ENCODE measurements around the gene NDUFA7.
"Not testable (repeated sequence)": the region's sequence is repeated elsewhere in the genome, so short reads cannot be mapped to it uniquely, and the experiment has no call there.

NDUFA7 gene

GRCh38 chr19:8321067-8321985, at the start of gene NDUFA7, which contains the start of gene RPS28:
NDUFA7 (minus strand) TSS chr19:8321375; CDS start chr19:8321358, 17 bp downstream.
RPS28 (plus strand) TSS chr19:8321496; CDS start chr19:8321531, 35 bp downstream.
- DNase-seq (ENCODE audit: insufficient read length, low spot score) = peak; percentile 93
- peak; percentile 93 for FAIRE-seq

- FAIRE-seq (no peak), DNase-seq (ENCODE audit: insufficient read length, low spot score) (no peak)
Measured at GRCh38 chr19:8370176-8371010, 49.2 kb upstream of the NDUFA7 start.

- DNase-seq (ENCODE audit: insufficient read length, low spot score) (peak; percentile 92), FAIRE-seq (peak; percentile 95)
Measured at GRCh38 chr19:8367327-8368001, 46.3 kb upstream of the NDUFA7 start.

GRCh38 chr19:8366961-8367326, 45.8 kb upstream of the NDUFA7 start:
- FAIRE-seq (peak; percentile 16), DNase-seq (ENCODE audit: insufficient read length, low spot score) (no peak)

- no peak for FAIRE-seq
- no peak for DNase-seq (ENCODE audit: insufficient read length, low spot score)
Measured at GRCh38 chr19:8366121-8366581, 45.0 kb upstream of the NDUFA7 start.

- FAIRE-seq = no peak
- peak; percentile 65 for DNase-seq (ENCODE audit: insufficient read length, low spot score)
Measured at GRCh38 chr19:8363803-8364771, 42.9 kb upstream of the NDUFA7 start, which contains the start of gene ANGPTL4. ANGPTL4 (plus strand) TSS chr19:8364155; CDS start chr19:8364322, 167 bp downstream.

GRCh38 chr19:8361921-8362793, 41.0 kb upstream of the NDUFA7 start:
- FAIRE-seq (peak; percentile 97), DNase-seq (ENCODE audit: insufficient read length, low spot score) (peak; percentile 95)

GRCh38 chr19:8360196-8360595, 39.0 kb upstream of the NDUFA7 start:
- FAIRE-seq = no peak
- no peak for DNase-seq (ENCODE audit: insufficient read length, low spot score)

GRCh38 chr19:8358948-8359347, 37.8 kb upstream of the NDUFA7 start:
- FAIRE-seq = no peak
- DNase-seq (ENCODE audit: insufficient read length, low spot score) = no peak

GRCh38 chr19:8357007-8357521, 35.9 kb upstream of the NDUFA7 start:
- no peak for FAIRE-seq
- no peak for DNase-seq (ENCODE audit: insufficient read length, low spot score)

- peak; percentile 74 for DNase-seq (ENCODE audit: insufficient read length, low spot score)
- FAIRE-seq = peak; percentile 96
Measured at GRCh38 chr19:8355631-8356402, 34.6 kb upstream of the NDUFA7 start.

- FAIRE-seq; DNase-seq (ENCODE audit: insufficient read length, low spot score): not testable (repeated sequence)
Measured at GRCh38 chr19:8352845-8353244, 31.7 kb upstream of the NDUFA7 start.

- FAIRE-seq (no peak), DNase-seq (ENCODE audit: insufficient read length, low spot score) (no peak)
Measured at GRCh38 chr19:8352134-8352827, 31.1 kb upstream of the NDUFA7 start.

GRCh38 chr19:8349629-8350372, 28.6 kb upstream of the NDUFA7 start:
- not testable (repeated sequence) for FAIRE-seq

GRCh38 chr19:8343483-8343844, 22.3 kb upstream of the NDUFA7 start:
- DNase-seq (ENCODE audit: insufficient read length, low spot score) (no peak), FAIRE-seq (no peak)

More at GRCh38 chr19:8349629-8350372, 28.6 kb upstream of the NDUFA7 start:
- DNase-seq (ENCODE audit: insufficient read length, low spot score) = not testable (repeated sequence)

All from HTR-8/SVneo (cell line).